Loucy (cell line): Measurements from ENCODE around the gene CNOT6.

ENCODE experiments used
- CTCF ChIP-seq: fragments of 200-600 bp; sonication (generic); conservative IDR thresholded peaks from 2 replicates; pipeline ENCODE4 v1.5.1; 2014; ENCODE audit warnings: mild to moderate bottlenecking, antibody characterized with exemption, low read length
- EZH2phosphoT487 ChIP-seq: fragments of 200-600 bp; IDR thresholded peaks from 2 replicates; pipeline ENCODE4 v1.6.1; 2018; ENCODE audit warnings: antibody characterized with exemption, mild to moderate bottlenecking, moderate library complexity, borderline replicate concordance

GRCh38 chr5:180484813-180485212 lies 9.4 kb upstream of the CNOT6 start:
- no peak for TF ChIP-seq EZH2phosphoT487
- TF ChIP-seq CTCF, result no peak
